H1 (cell line): ENCODE results near the gene PMEPA1. TPM values are rescaled to one million over a fixed set of nuclear protein-coding genes. Genes with fewer than 3 reads are reported as not detected.

ENCODE experiments used
- KDM5A ChIP-seq: fragments of 200-600 bp; IDR thresholded peaks from 2 replicates; pipeline ENCODE4 v1.7.1; 2012; ENCODE audit warnings: mild to moderate bottlenecking, low read length, inconsistent platforms, mixed read lengths
- polyA plus RNA-seq, 7 experiments: library from polyadenylated mRNA; depleted of rRNA in 3 of 7; stranded (reverse) in 5 of 7; unstranded in 2 of 7; fragments of >200 nt in 5 of 7; fragments of 200-250 nt in 2 of 7; gene quantifications; 1 replicate in 5 of 7; 2 replicates in 1 of 7; 4 replicates in 1 of 7; pipeline versions ENCODE4 v1.2.1 to v1.2.3, GENCODE V29; 2011 to 2013; ENCODE audit warnings: missing spikeins in 2 of 7, mixed read lengths in 2 of 7
- total RNA-seq: library from RNA; stranded (reverse); fragmentation: NEBNext Ultra II Directional; extraction: Animal tissue kit (Norgen Biotek cat#: 25700); gene quantifications from 2 replicates; pipeline ENCODE4 v1.2.1, GENCODE V29; 2021

The PMEPA1 gene
- total and polyA plus RNA-seq, 2 of the 8 experiments (the other 6 are each of a cell fraction or from before 2014, with no cell fraction given), result 12.7 to 20.5 TPM

GRCh38 chr20:57650266-57650665, 59.5 kb downstream of the PMEPA1 start (continued):
- TF ChIP-seq KDM5A, result no peak
- TF ChIP-seq, all 59 proteins: peak for 0
